ENCODE measurements around the gene SCN5A.

DNA sequence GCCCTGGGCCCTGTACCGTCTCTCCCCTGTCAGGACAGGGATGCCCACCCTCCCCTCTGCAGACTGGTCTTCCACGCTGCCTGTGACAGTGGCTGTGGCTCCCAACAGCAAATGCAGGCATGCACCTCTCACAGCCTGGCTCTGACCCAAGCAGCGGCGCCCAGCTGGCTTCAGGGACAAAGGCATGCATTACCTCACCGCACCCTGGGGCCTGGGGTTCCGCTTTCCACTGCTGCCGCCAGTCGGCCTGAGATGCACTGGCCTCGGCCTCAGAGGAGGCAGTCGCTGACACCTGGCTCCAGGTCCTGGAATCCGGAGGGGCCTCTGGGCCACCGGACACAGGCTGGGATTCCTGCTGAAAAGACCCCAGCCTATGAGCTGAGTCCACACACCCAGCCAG, 70.3 kb downstream of the SCN5A start:
- TF ChIP-seq CTCF (IDR thresholded peaks at IDR 0.05 in 8 of 11, conservative IDR thresholded peaks at IDR 0.05 in 3 of 11) (no peak), POLR2A (IDR thresholded peaks at IDR 0.05) (no peak)
